C4-2B (cell line): ENCODE data around the gene DHTKD1.

Source experiments
- CTCF ChIP-seq: fragments of 450-650 bp; conservative IDR thresholded peaks from 2 replicates; pipeline ENCODE4 v1.5.1; 2017; ENCODE audit warnings: mild to moderate bottlenecking
- ZFX ChIP-seq: fragments of 450-650 bp; IDR thresholded peaks from 2 replicates; pipeline ENCODE4 v1.6.1; 2017

- no peak for TF ChIP-seq CTCF
- TF ChIP-seq ZFX = no peak
Measured at GRCh38 chr10:12056748-12057147, 12.0 kb upstream of the DHTKD1 start.
